IMR-90 (cell line): ENCODE data around the gene GPRIN3. TPM values are rescaled to one million over a fixed set of nuclear protein-coding genes. Genes with fewer than 3 reads are reported as not detected.

Source experiments
- ATAC-seq: fragments of 200-7000 bp; cut with Tn5 transposase; 2 replicates; pipeline ENCODE4 v1.9.1; 2020; ENCODE audit warnings: low read depth, mild to moderate bottlenecking, moderate library complexity
- BruUV-seq: library from RNA; stranded (reverse); fragments of 400-500 nt; replicated peaks from 2 replicates; lab custom pipeline; 2021; lab: Mats Ljungman, UMichigan
- CTCF ChIA-PET: fragments of 300-600 bp; formaldehyde crosslinking; extraction: SDS; loops from one replicate; lab custom pipeline; 2021; ENCODE audit warnings: antibody characterized with exemption; lab: Yijun Ruan, JAX
- POLR2A ChIA-PET: fragments of 300-600 bp; sonication (Branson Sonifier 250); formaldehyde crosslinking; loops from one replicate; lab custom pipeline; 2022; ENCODE audit warnings: antibody characterized with exemption; ENCODE audit not compliant: unreplicated experiment; lab: Charles Lee
- DNase-seq: peaks from one replicate; pipeline ENCODE4 v3.0.0; 2013
- H2AFZ ChIP-seq: replicated peaks from 2 replicates; pipeline ENCODE3; 2013; ENCODE audit warnings: low read length, mild to moderate bottlenecking; ENCODE audit not compliant: poor library complexity
- H2AK5ac ChIP-seq: 2 replicates; pipeline ENCODE4 v1.6.1; 2013; ENCODE audit warnings: low read depth, low read length, inconsistent platforms
- H2AK9ac ChIP-seq: replicated peaks from 2 replicates; pipeline ENCODE3; 2013; ENCODE audit warnings: mild to moderate bottlenecking, low read depth, low read length, moderate library complexity; ENCODE audit not compliant: poor library complexity
- H2BK120ac ChIP-seq: 2 replicates; pipeline ENCODE4 v1.6.1; 2013; ENCODE audit warnings: low read depth, low read length, inconsistent platforms
- H2BK15ac ChIP-seq: 3 replicates; pipeline ENCODE4 v1.6.1; 2013; ENCODE audit warnings: low read depth, low read length, inconsistent platforms
- H2BK20ac ChIP-seq: 2 replicates; pipeline ENCODE4 v1.6.1; 2013; ENCODE audit warnings: low read depth, mild to moderate bottlenecking, inconsistent platforms, low read length, moderate library complexity
- H2BK5ac ChIP-seq: 2 replicates; pipeline ENCODE4 v1.6.1; 2013; ENCODE audit warnings: mild to moderate bottlenecking, low read depth, low read length, inconsistent platforms; ENCODE audit not compliant: poor library complexity, severe bottlenecking
- H3K14ac ChIP-seq: replicated peaks from 2 replicates; pipeline ENCODE4 v1.6.1; 2013; ENCODE audit warnings: low read depth, low read length, inconsistent platforms
- H3K18ac ChIP-seq: 2 replicates; pipeline ENCODE4 v1.6.1; 2013; ENCODE audit warnings: low read depth, low read length, control low read depth
- H3K23ac ChIP-seq: 2 replicates; pipeline ENCODE4 v1.6.1; 2013; ENCODE audit warnings: low read depth, low read length, inconsistent platforms
- H3K27ac ChIP-seq: 2 replicates; pipeline ENCODE4 v1.5.1; 2013; ENCODE audit warnings: mild to moderate bottlenecking, control low read depth, low read length; ENCODE audit not compliant: insufficient read depth
- H3K27me3 ChIP-seq: 2 replicates; pipeline ENCODE4 v1.6.1; 2013; ENCODE audit warnings: low read length; ENCODE audit not compliant: control insufficient read depth, insufficient read depth
- H3K36me3 ChIP-seq: 2 replicates; pipeline ENCODE4 v1.6.1; 2013; ENCODE audit warnings: low read length, mixed read lengths; ENCODE audit not compliant: control insufficient read depth, insufficient read depth
- H3K4ac ChIP-seq: 2 replicates; pipeline ENCODE4 v1.6.1; 2013; ENCODE audit warnings: low read depth, low read length, inconsistent platforms
- H3K4me1 ChIP-seq: 2 replicates; pipeline ENCODE4 v1.6.1; 2013; ENCODE audit warnings: low read length, mixed read lengths; ENCODE audit not compliant: control insufficient read depth, insufficient read depth
- H3K4me2 ChIP-seq: 2 replicates; pipeline ENCODE4 v1.6.1; 2013; ENCODE audit warnings: low read depth, mild to moderate bottlenecking, control low read depth, low read length, moderate library complexity
- H3K4me3 ChIP-seq: 2 replicates; pipeline ENCODE4 v1.5.1; 2013; ENCODE audit warnings: low read depth, mild to moderate bottlenecking, control low read depth, low read length, moderate library complexity; ENCODE audit not compliant: insufficient read depth
- H3K56ac ChIP-seq: 2 replicates; pipeline ENCODE4 v1.6.1; 2013; ENCODE audit warnings: low read length, inconsistent platforms; ENCODE audit not compliant: insufficient read depth; ENCODE audit errors: extremely low read depth
- H3K79me1 ChIP-seq, 2 experiments: 2 replicates each; pipeline ENCODE4 v1.6.1; 2013; ENCODE audit warnings: low read length in 2 of 2, inconsistent platforms in 1 of 2, low read depth in 1 of 2
- H3K9ac ChIP-seq: 2 replicates; pipeline ENCODE4 v1.6.1; 2013; ENCODE audit warnings: low read depth, low read length, control low read depth
- H3K9me1 ChIP-seq: 2 replicates; pipeline ENCODE4 v1.6.1; 2013; ENCODE audit warnings: low read length, inconsistent platforms; ENCODE audit not compliant: insufficient read depth
- H3K9me3 ChIP-seq: 2 replicates; pipeline ENCODE4 v1.6.1; 2013; ENCODE audit warnings: low read length; ENCODE audit not compliant: control insufficient read depth, insufficient read depth
- H4K20me1 ChIP-seq: 2 replicates; pipeline ENCODE4 v1.6.1; 2013; ENCODE audit warnings: low read length, inconsistent platforms; ENCODE audit not compliant: insufficient read depth
- H4K5ac ChIP-seq: 2 replicates; pipeline ENCODE4 v1.6.1; 2013; ENCODE audit warnings: mild to moderate bottlenecking, low read depth, low read length, control low read depth
- H4K8ac ChIP-seq, 2 experiments: 2 replicates each; pipeline ENCODE4 v1.6.1; 2013; ENCODE audit warnings: low read depth in 2 of 2, low read length in 2 of 2, control low read depth in 1 of 2, inconsistent platforms in 1 of 2
- H4K91ac ChIP-seq: 2 replicates; pipeline ENCODE4 v1.6.1; 2013; ENCODE audit warnings: low read depth, low read length, inconsistent platforms; ENCODE audit not compliant: insufficient read depth
- BHLHE40 ChIP-seq: fragments of 150-350 bp; IDR thresholded peaks from 2 replicates; pipeline ENCODE4 v1.6.1; 2016; ENCODE audit warnings: mild to moderate bottlenecking, low read depth, low read length
- CEBPB ChIP-seq: IDR thresholded peaks from 2 replicates; pipeline ENCODE4 v1.6.1; 2012; ENCODE audit warnings: low read depth, low read length, improper control_type of control experiment
- FOS ChIP-seq: fragments of 150-350 bp; IDR thresholded peaks from 2 replicates; pipeline ENCODE4 v1.6.1; 2016; ENCODE audit warnings: low read depth, low read length
- MAFK ChIP-seq: IDR thresholded peaks from 2 replicates; pipeline ENCODE4 v1.6.1; 2012; ENCODE audit warnings: low read depth, low read length, improper control_type of control experiment
- MXI1 ChIP-seq: IDR thresholded peaks from 2 replicates; pipeline ENCODE4 v1.6.1; 2012; ENCODE audit warnings: low read depth, mild to moderate bottlenecking, low read length, moderate library complexity, borderline replicate concordance
- NFE2L2 ChIP-seq: fragments of 150-350 bp; IDR thresholded peaks from 2 replicates; pipeline ENCODE4 v1.6.1; 2016; ENCODE audit warnings: low read depth, mild to moderate bottlenecking, low read length
- RFX5 ChIP-seq: IDR thresholded peaks from 2 replicates; pipeline ENCODE4 v1.8.0; 2012; ENCODE audit warnings: low read depth, mild to moderate bottlenecking, low read length, moderate library complexity
- USF2 ChIP-seq: fragments of 150-350 bp; IDR thresholded peaks from 2 replicates; pipeline ENCODE4 v1.6.1; 2017; ENCODE audit warnings: mild to moderate bottlenecking, antibody characterized with exemption, low read length, low read depth
- WGBS, 2 experiments: methylation state at CpG; one replicate each; pipeline versions ENCODE4 v1.1.5 to v1.1.7; 2013; ENCODE audit warnings: missing lambda C conversion rate in 2 of 2; ENCODE audit not compliant: insufficient read length in 1 of 2; ENCODE audit errors: extremely low coverage in 2 of 2; 5-methylcytosine and 5-hydroxymethylcytosine counted together
- dilution Hi-C: fragments of 300-500 bp; cut with HindIII; formaldehyde crosslinking; loops from one replicate; pipeline ENCODE4 v1.14.3; 2018; ENCODE audit warnings: low sequenced_read_pairs; ENCODE audit not compliant: unreplicated experiment
- in situ Hi-C: fragments of 300-500 bp; cut with MboI; formaldehyde crosslinking; loops from 3 replicates; pipeline ENCODE4 v1.14.3; 2019; ENCODE audit warnings: low sequenced_read_pairs, inconsistent platforms, mixed read lengths
- intact Hi-C: fragments of 100-400 bp; cut with micrococcal nuclease; formaldehyde crosslinking; loops from 2 replicates; pipeline ENCODE4 v1.10.0; 2022
- polyA plus RNA-seq, 3 experiments: library from polyadenylated mRNA; depleted of rRNA; stranded (reverse); fragments of >200 nt; gene quantifications; 2 replicates each; pipeline ENCODE4 v1.2.3, GENCODE V29; 2012; ENCODE audit warnings: low replicate concordance in 1 of 3
- total RNA-seq: library from RNA; depleted of rRNA; stranded (reverse); fragments of >200 nt; gene quantifications from 2 replicates; pipeline ENCODE4 v1.2.3, GENCODE V29; 2012

Gene GPRIN3
- total and polyA plus RNA-seq, 2 of the 4 experiments (the other 2 are of a cell fraction) = under 0.01 TPM; not detected in 1

DNA sequence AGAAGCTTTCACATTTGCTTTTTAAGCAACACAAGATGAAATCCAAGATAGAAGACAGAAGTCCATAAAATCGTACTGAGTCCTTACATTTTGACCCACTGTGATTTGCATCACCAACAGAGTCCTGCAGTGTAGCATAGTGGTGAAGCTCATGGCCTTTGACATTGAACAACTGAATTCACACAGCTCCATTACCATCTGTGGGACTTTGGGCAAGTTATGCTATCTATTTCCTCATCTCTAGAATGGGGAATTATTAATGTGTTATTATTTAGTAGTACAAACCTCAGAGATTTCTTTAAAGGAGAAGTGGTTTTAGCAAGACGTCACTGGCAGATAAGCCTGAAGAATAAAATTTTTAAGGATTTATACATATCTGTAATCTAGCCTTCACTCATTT is 10.7 kb downstream of the GPRIN3 start:
- no TSS peak for BruUV-seq
- H2BK5ac ChIP-seq = no peak overlapping the region
- ATAC-seq = no peak
- no peaks in the 10 kb centered on the region for H3K79me1 ChIP-seq
- H3K27ac ChIP-seq = no peak overlapping the region
- POLR2A ChIA-PET = no interaction called here
- dilution Hi-C loops = no loop called here
- no peak overlapping the region for H3K4me2 ChIP-seq
- H2AK9ac ChIP-seq = no peak overlapping the region
- no CpG with 5 or more reads among the region's 2 CpGs for WGBS, 2 experiments
- CTCF ChIA-PET = no interaction called here
- H2BK120ac ChIP-seq = no peak overlapping the region
- H3K18ac ChIP-seq = no peak overlapping the region
- no peak overlapping the region for H4K91ac ChIP-seq
- intact Hi-C loops = no loop called here
- H2BK15ac ChIP-seq = no peak overlapping the region
- no peak overlapping the region for H3K4ac ChIP-seq
- no peak overlapping the region for H3K14ac ChIP-seq
- no peak overlapping the region for H3K56ac ChIP-seq
- in situ Hi-C loops = no loop called here
- H4K8ac ChIP-seq = no peak overlapping the region
- H3K23ac ChIP-seq = no peak overlapping the region
- no peaks in the 10 kb centered on the region for H4K20me1 ChIP-seq
- no peak overlapping the region for H2AK5ac ChIP-seq
- DNase-seq = no peak
- no peaks in the 10 kb centered on the region for H3K9me1 ChIP-seq
- no peak overlapping the region for H3K4me3 ChIP-seq
- H2BK20ac ChIP-seq = no peak overlapping the region
- H3K27me3 ChIP-seq = peaks cover 3% of the 10 kb centered on the region
- H3K36me3 ChIP-seq = no peaks in the 10 kb centered on the region
- TF ChIP-seq FOS (no peak), CEBPB (no peak), MAFK (no peak), RFX5 (no peak), USF2 (no peak), BHLHE40 (no peak), NFE2L2 (no peak), MXI1 (no peak)
- no peak overlapping the region for H2AFZ ChIP-seq
- H3K4me1 ChIP-seq = no peaks in the 10 kb centered on the region
- H3K9ac ChIP-seq = no peak overlapping the region
- no peak overlapping the region for H4K5ac ChIP-seq
- no peaks in the 10 kb centered on the region for H3K9me3 ChIP-seq
